Heart right ventricle (tissue), 16 donors: ENCODE results near the gene CERS6. TPM values are rescaled to one million over a fixed set of nuclear protein-coding genes. Genes with fewer than 3 reads are reported as not detected.

ENCODE experiments used
- ATAC-seq, 8 donors: fragments of 200-7000 bp; cut with Tn5 transposase; one replicate each; pipeline ENCODE4 v1.9.1; 2020; ENCODE audit warnings: mild to moderate bottlenecking in 8 of 8, moderate library complexity in 8 of 8, moderate number of reproducible peaks in 1 of 8
- DNase-seq, 2 donors: peaks; one replicate each; pipeline ENCODE4 v3.0.0-alpha.2; 2020
- H3K27ac ChIP-seq, 10 donors: fragments of 200-600 bp; sonication (generic) in 2 of 10; one replicate each; pipeline versions ENCODE4 v1.5.0 to v1.8.0; 2020 to 2022; ENCODE audit warnings: mild to moderate bottlenecking in 3 of 10
- H3K27me3 ChIP-seq, 7 donors: fragments of 200-600 bp; one replicate each; pipeline ENCODE4 v1.8.0; 2021 to 2022; ENCODE audit warnings: mild to moderate bottlenecking in 2 of 7
- H3K36me3 ChIP-seq, 9 donors: fragments of 200-600 bp; sonication (generic) in 1 of 9; one replicate each; pipeline versions ENCODE4 v1.5.0 to v1.8.0; 2020 to 2022; ENCODE audit warnings: mild to moderate bottlenecking in 2 of 9
- H3K4me1 ChIP-seq, 9 donors: fragments of 200-600 bp; sonication (generic) in 1 of 9; one replicate each; pipeline versions ENCODE4 v1.5.0 to v1.8.0; 2020 to 2022; ENCODE audit warnings: mild to moderate bottlenecking in 4 of 9
- H3K4me3 ChIP-seq, 10 donors: fragments of 200-600 bp; sonication (generic) in 2 of 10; one replicate each; pipeline versions ENCODE4 v1.5.0 to v1.8.0; 2020 to 2022; ENCODE audit warnings: mild to moderate bottlenecking in 7 of 10, moderate library complexity in 2 of 10
- H3K9me3 ChIP-seq, 11 donors: fragments of 200-600 bp in 10 of 11; sonication (generic) in 2 of 11; one replicate each; pipeline versions ENCODE4 v1.5.0 to v1.8.0; 2013 to 2022; ENCODE audit warnings: mild to moderate bottlenecking in 2 of 11, control low read depth in 1 of 11, moderate library complexity in 1 of 11
- WGBS, 2 donors: extraction: QIAGEN DNeasy Blood & Tissue Kit; methylation state at CpG; one replicate each; pipeline ENCODE4 v1.1.7; 2013; ENCODE audit warnings: inconsistent platforms in 1 of 2; 5-methylcytosine and 5-hydroxymethylcytosine counted together
- intact Hi-C, 10 donors: fragments of 100-400 bp; cut with DNase I; formaldehyde crosslinking; loops; one replicate each; pipeline versions ENCODE4 v1.11.1 to v1.14.2; 2022
- polyA plus RNA-seq, 2 donors: library from polyadenylated mRNA; stranded (reverse); fragments of 200-250 nt; gene quantifications; one replicate each; pipeline ENCODE4 v1.2.3, GENCODE V29; 2013
- total RNA-seq, 10 donors: library from RNA; stranded (reverse); fragmentation: NEBNext Ultra II Directional in 3 of 10; extraction: Animal tissue kit (Norgen Biotek cat#: 25700) in 3 of 10; gene quantifications; one replicate each; pipeline versions ENCODE4 v1.2.1 to v1.2.4, GENCODE V29; 2021 to 2023
- TF ChIP-seq, protein P1 (sequence below), 9 donors: fragments of 200-600 bp; sonication (generic) in 2 of 9; IDR thresholded peaks; one replicate each; pipeline versions ENCODE4 v1.5.0 to v1.8.0; 2021 to 2022; ENCODE audit warnings: antibody characterized with exemption in 9 of 9, mild to moderate bottlenecking in 5 of 9, moderate library complexity in 1 of 9
- donor health status: Arrhythmogenic right ventricular cardiomyopathy.
- donor health status: ischemic (EF 13 %, LVEDD 7.1; RV severe dilation, severe dysfunction).
- donor health status: healthy with polysubstance abuse.
- donor health status: DM: no; HTN: yes; CAD: no.
- donor health status: DM: no; HTN: no; CAD: no.
- donor health status: ischemic (EF 25% LVEDD 6.9; RV normal size, moderate dysfunction).
- donor health status: ischemic (EF 25% LVEDD 5.7; RV mildly dilated, moderate dysfunction).
- donor health status: healthy.
- donor health status: DM: yes; HTN: yes; CAD: no.
- donor health status: Ischemic cardiomyopathy.
- donor health status: ischemic (EF 35%, LVEDD 5.7; RV mildly dilated, moderate dysfunction).
- donor health status: nonischemic (EF 11% LVEDD 7.7; RV severe dilation, severe dysfunction).
- donor health status: DM: yes; HTN: yes; CAD: no.
- donor health status: PGD.
- donor health status: ischemic (EF 29% LVEDD 5.4; RV normal size, mild dysfunction).
- donor health status: nonischemic (EF 23%, LVEDD 6.1; RV moderate dilation, normal function).

Gene CERS6
- total and polyA plus RNA-seq, 12 donors, result 20.5 to 76.3 (median 56.1) TPM

DNA sequence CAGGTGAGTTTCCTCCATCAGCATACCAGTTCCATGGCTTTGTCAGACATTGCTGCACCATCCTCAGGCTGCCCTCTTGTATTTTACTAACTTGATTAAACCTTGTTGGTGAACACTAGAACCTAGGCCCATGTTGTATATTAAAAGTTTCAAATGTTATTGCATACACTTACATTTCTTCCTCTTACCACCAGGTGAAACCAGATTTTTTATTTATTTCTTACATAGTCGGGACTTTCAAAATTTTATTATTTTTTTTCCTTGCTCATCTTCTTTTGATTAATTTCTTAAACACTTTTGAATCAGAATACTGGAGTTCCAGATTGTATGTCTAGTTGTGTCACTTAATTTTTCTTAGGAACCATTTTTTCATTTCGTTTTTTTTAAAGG, 5.9 kb downstream of the CERS6 start:
- no peak for DNase-seq
- TF ChIP-seq, protein P1, sequence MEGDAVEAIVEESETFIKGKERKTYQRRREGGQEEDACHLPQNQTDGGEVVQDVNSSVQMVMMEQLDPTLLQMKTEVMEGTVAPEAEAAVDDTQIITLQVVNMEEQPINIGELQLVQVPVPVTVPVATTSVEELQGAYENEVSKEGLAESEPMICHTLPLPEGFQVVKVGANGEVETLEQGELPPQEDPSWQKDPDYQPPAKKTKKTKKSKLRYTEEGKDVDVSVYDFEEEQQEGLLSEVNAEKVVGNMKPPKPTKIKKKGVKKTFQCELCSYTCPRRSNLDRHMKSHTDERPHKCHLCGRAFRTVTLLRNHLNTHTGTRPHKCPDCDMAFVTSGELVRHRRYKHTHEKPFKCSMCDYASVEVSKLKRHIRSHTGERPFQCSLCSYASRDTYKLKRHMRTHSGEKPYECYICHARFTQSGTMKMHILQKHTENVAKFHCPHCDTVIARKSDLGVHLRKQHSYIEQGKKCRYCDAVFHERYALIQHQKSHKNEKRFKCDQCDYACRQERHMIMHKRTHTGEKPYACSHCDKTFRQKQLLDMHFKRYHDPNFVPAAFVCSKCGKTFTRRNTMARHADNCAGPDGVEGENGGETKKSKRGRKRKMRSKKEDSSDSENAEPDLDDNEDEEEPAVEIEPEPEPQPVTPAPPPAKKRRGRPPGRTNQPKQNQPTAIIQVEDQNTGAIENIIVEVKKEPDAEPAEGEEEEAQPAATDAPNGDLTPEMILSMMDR (IDR thresholded peaks at IDR 0.05), result peak in 1 of 9 donors; percentile 11
- H3K27ac ChIP-seq, result no peak overlapping the region
- H3K4me1 ChIP-seq, result peaks cover under 1 to 50% (median 18%) of the 10 kb centered on the region in 9 donors
- no peaks in the 10 kb centered on the region for H3K36me3 ChIP-seq
- intact Hi-C loops, result no loop called here
- H3K27me3 ChIP-seq, result no peaks in the 10 kb centered on the region
- H3K9me3 ChIP-seq, result no peaks in the 10 kb centered on the region
- no peak overlapping the region for H3K4me3 ChIP-seq
- ATAC-seq, result no peak
- WGBS, 2 donors, result 89 to 92% methylated on average over 2 of the region's 2 CpGs

DNA sequence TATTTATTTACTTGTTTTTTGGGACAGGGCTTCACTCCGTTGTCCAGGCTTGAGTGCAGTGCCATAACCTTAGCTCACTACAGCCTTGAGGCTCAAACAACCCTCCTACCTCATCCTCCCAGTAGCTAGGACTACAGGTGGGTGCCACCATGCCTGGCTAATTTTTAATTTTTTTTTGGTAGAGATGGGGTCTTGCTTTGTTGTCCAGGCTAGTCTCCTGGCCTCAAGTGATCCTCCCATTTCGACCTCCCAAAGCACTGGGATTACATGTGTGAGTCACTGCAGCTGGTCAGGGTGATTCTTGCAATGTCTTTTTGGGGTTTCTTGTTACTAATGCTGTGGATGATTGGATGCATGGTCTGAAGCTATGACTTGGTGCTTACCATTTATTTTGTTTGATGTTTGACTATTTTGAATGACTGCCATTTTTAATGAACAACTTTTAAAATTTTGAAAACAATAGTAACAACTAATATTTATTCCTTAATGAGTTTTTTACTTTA, 6.5 kb downstream of the CERS6 start:
- Histone ChIP-seq H3K4me3 (no peak overlapping the region), H3K4me1 (peaks cover under 1 to 52% (median 25%) of the 10 kb centered on the region in 9 donors), H3K36me3 (no peaks in the 10 kb centered on the region), H3K9me3 (no peaks in the 10 kb centered on the region), H3K27ac (no peak overlapping the region), H3K27me3 (no peaks in the 10 kb centered on the region)
- DNase-seq (no peak), ATAC-seq (no peak)
- TF ChIP-seq, protein P1 (IDR thresholded peaks at IDR 0.05), result no peak
- 98% methylated on average over 2 of the region's 2 CpGs for WGBS, 2 donors
- intact Hi-C loops, result no loop called here

DNA sequence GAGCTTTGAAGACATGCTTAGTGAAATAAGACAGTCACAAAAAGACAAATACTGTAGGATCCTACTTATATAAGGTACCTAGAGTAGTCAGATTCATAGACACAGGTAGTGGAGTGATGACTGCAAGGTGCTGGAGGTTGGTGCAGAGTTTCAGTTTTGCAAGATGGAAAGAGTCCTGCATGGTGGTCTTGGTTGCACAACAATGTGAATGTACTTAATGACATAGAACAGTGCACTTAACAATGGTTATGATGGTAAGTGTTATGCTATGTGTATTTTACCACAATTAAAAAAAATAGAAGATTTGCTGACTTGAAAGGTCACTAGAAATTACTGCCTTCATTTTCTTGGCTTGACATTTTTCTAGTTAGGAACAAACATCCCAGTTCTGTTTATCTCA, 9.5 kb downstream of the CERS6 start:
- DNase-seq (no peak), ATAC-seq (no peak)
- Histone ChIP-seq H3K36me3 (no peaks in the 10 kb centered on the region), H3K9me3 (no peaks in the 10 kb centered on the region), H3K4me1 (peaks cover 6 to 54% (median 35%) of the 10 kb centered on the region in 9 donors), H3K4me3 (no peak overlapping the region), H3K27ac (peak overlapping the region in 3 of 10 donors; percentile 50 to 57 (median 55)), H3K27me3 (no peaks in the 10 kb centered on the region)
- TF ChIP-seq, protein P1 (IDR thresholded peaks at IDR 0.05), result no peak
- intact Hi-C loops, result loop anchor here in 1 of 10 donors (5.0 kb wide), 1 partner anchor 57 kb away; no protein-coding TSS in a partner anchor

DNA sequence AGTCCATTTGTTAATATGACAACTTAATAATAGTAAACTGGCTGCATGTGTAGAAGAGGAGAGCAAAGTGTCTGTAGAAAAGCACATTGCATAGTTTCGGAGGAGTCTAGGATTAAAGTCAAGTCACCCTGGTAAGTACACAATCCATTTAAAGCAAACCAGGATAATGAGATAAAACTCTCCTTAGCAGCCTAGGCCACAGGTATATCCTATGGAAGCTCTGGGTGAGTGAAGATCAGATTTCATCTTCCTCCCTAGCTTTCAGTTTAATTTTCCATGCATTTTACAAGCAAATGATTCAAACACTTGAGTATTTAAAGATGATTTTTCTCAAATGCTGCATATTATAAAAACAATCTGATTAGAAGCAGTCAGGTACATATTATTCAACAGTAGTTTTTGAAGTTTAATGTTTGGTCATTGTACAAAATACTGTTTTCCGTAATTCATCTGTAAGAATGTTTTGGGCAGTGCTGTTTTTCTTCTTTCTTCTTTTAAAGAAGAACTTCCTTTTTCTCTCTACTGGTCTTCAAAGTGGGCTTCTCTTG, 10.2 kb downstream of the CERS6 start:
- WGBS, 2 donors, result 49 to 53% methylated on average over 2 of the region's 2 CpGs
- Histone ChIP-seq H3K9me3 (no peaks in the 10 kb centered on the region), H3K27me3 (no peaks in the 10 kb centered on the region), H3K4me3 (peak overlapping the region in 6 of 10 donors; percentile 0 to 31 (median 8)), H3K4me1 (peaks cover 6 to 57% (median 41%) of the 10 kb centered on the region in 9 donors), H3K27ac (peak overlapping the region in 9 of 10 donors; percentile 4 to 63 (median 52)), H3K36me3 (no peaks in the 10 kb centered on the region)
- TF ChIP-seq, protein P1 (IDR thresholded peaks at IDR 0.05), result no peak
- intact Hi-C loops, result loop anchor here in 1 of 10 donors (5.0 kb wide), 1 partner anchor 56 kb away; no protein-coding TSS in a partner anchor
- DNase-seq, result no peak
- no peak for ATAC-seq
